ENCODE results near the gene CADM1. TPM values are rescaled to one million over a fixed set of nuclear protein-coding genes. Genes with fewer than 3 reads are reported as not detected.

CADM1 gene
- total RNA-seq, 1 donor = 0.45 TPM

- no peak overlapping the region for H3K4me3 ChIP-seq (ENCODE audit: low read depth, low read length)
- TF ChIP-seq CTCF (IDR thresholded peaks at IDR 0.05; ENCODE audit: insufficient read depth, low read length) = no peak
- DNase-seq (ENCODE audit: low read depth) = no peak
Measured at GRCh38 chr11:115256397-115257197, 247.6 kb downstream of the CADM1 start.

- H3K4me3 ChIP-seq (ENCODE audit: low read depth, low read length) = no peak overlapping the region
- TF ChIP-seq CTCF (IDR thresholded peaks at IDR 0.05; ENCODE audit: insufficient read depth, low read length) = no peak
- no peak for DNase-seq (ENCODE audit: low read depth)
Measured at GRCh38 chr11:115255006-115255762, 249.0 kb downstream of the CADM1 start.

GRCh38 chr11:115251126-115251525 is 253.1 kb downstream of the CADM1 start:
- no peak for TF ChIP-seq CTCF (IDR thresholded peaks at IDR 0.05; ENCODE audit: insufficient read depth, low read length)
- DNase-seq (ENCODE audit: low read depth) = no peak

GRCh38 chr11:115249061-115249578 is 255.1 kb downstream of the CADM1 start:
- H3K4me3 ChIP-seq (ENCODE audit: low read depth, low read length) = no peak overlapping the region
- TF ChIP-seq CTCF (IDR thresholded peaks at IDR 0.05; ENCODE audit: insufficient read depth, low read length) = no peak
- no peak for DNase-seq (ENCODE audit: low read depth)

More at GRCh38 chr11:115251126-115251525, 253.1 kb downstream of the CADM1 start:
- H3K4me3 ChIP-seq (ENCODE audit: low read depth, low read length) = no peak overlapping the region

GRCh38 chr11:115247953-115248352 is 256.3 kb downstream of the CADM1 start:
- TF ChIP-seq CTCF (IDR thresholded peaks at IDR 0.05; ENCODE audit: insufficient read depth, low read length) = no peak

GRCh38 chr11:115247361-115247760 is 256.9 kb downstream of the CADM1 start:
- no peak for DNase-seq (ENCODE audit: low read depth)
- no peak overlapping the region for H3K4me3 ChIP-seq (ENCODE audit: low read depth, low read length)
- TF ChIP-seq CTCF (IDR thresholded peaks at IDR 0.05; ENCODE audit: insufficient read depth, low read length) = no peak

More at GRCh38 chr11:115247953-115248352, 256.3 kb downstream of the CADM1 start:
- H3K4me3 ChIP-seq (ENCODE audit: low read depth, low read length) = no peak overlapping the region
- DNase-seq (ENCODE audit: low read depth) = no peak

Data from fibroblast of the aortic adventitia (primary cell).